SU-DHL-6 (cell line): Measurements from ENCODE around the gene KRT80.

ENCODE experiments used
- H2AFZ ChIP-seq: fragments of 200-600 bp; sonication (generic); 2 replicates; pipeline ENCODE4 v1.6.1; 2014; ENCODE audit warnings: low read depth, mild to moderate bottlenecking, moderate library complexity, mixed read lengths, antibody characterized with exemption, low read length; ENCODE audit not compliant: severe bottlenecking
- H3F3A ChIP-seq: fragments of 200-600 bp; shearing (Covaris generic); 2 replicates; pipeline ENCODE4 v1.6.0; 2016; ENCODE audit warnings: antibody characterized with exemption, mild to moderate bottlenecking; ENCODE audit not compliant: insufficient read depth
- H3K27ac ChIP-seq: fragments of 200-600 bp; sonication (generic); 2 replicates; pipeline ENCODE4 v1.5.1; 2016; ENCODE audit warnings: low read depth, mild to moderate bottlenecking, low read length, moderate library complexity, mixed read lengths
- H3K27me3 ChIP-seq: fragments of 200-600 bp; sonication (generic), shearing (Covaris generic); 2 replicates; pipeline ENCODE4 v1.6.0; 2014; ENCODE audit warnings: mild to moderate bottlenecking, low read length
- H3K36me3 ChIP-seq: fragments of 200-600 bp; sonication (generic); 2 replicates; pipeline ENCODE4 v1.6.1; 2014; ENCODE audit warnings: mild to moderate bottlenecking, low read length, mixed read lengths
- H3K4me2 ChIP-seq: fragments of 300-600, 200-600 bp; shearing (Covaris generic), sonication (generic); 2 replicates; pipeline ENCODE4 v1.6.0; 2014; ENCODE audit warnings: low read length, low read depth, mild to moderate bottlenecking; ENCODE audit not compliant: poor library complexity, severe bottlenecking
- H3K4me3 ChIP-seq: fragments of 200-600 bp; sonication (generic); 2 replicates; pipeline ENCODE4 v1.5.1; 2014; ENCODE audit warnings: antibody characterized with exemption, low read length, mild to moderate bottlenecking, mixed read lengths; ENCODE audit not compliant: insufficient read depth, poor library complexity, severe bottlenecking
- H3K79me2 ChIP-seq: fragments of 200-600 bp; sonication (generic); 2 replicates; pipeline ENCODE4 v1.6.1; 2014; ENCODE audit warnings: mild to moderate bottlenecking, low read length, moderate library complexity; ENCODE audit not compliant: insufficient read depth
- H3K9ac ChIP-seq: fragments of 200-600 bp; sonication (generic); 2 replicates; pipeline ENCODE4 v1.7.0; 2014; ENCODE audit warnings: mild to moderate bottlenecking, low read length
- H3K9me2 ChIP-seq: fragments of 200-600 bp; sonication (generic); replicated peaks from 2 replicates; pipeline ENCODE4 v1.6.1; 2014; ENCODE audit warnings: low read length; ENCODE audit not compliant: insufficient read depth
- H3K9me3 ChIP-seq: fragments of 200-600 bp; sonication (generic); 2 replicates; pipeline ENCODE4 v1.6.1; 2014; ENCODE audit warnings: low read length, mixed read lengths; ENCODE audit not compliant: insufficient read depth
- H4K20me1 ChIP-seq: fragments of 200-600 bp; sonication (generic); 2 replicates; pipeline ENCODE4 v1.6.1; 2014; ENCODE audit warnings: low read depth, mild to moderate bottlenecking, antibody characterized with exemption, low read length, moderate library complexity, mixed read lengths
- EZH2phosphoT487 ChIP-seq: fragments of 200-600 bp; sonication (generic), shearing (Covaris generic); conservative IDR thresholded peaks from 2 replicates; pipeline ENCODE4 v1.6.1; 2018; ENCODE audit warnings: mild to moderate bottlenecking, antibody characterized with exemption, low read length, moderate library complexity, mixed read lengths
- TF ChIP-seq, protein P1 (sequence below): fragments of 200-600 bp; sonication (generic); IDR thresholded peaks from one replicate; pipeline ENCODE4 v1.5.1; 2017; ENCODE audit warnings: antibody characterized with exemption, mild to moderate bottlenecking, low read length, moderate library complexity; ENCODE audit not compliant: insufficient read depth, poor library complexity, severe bottlenecking

KRT80 gene

DNA sequence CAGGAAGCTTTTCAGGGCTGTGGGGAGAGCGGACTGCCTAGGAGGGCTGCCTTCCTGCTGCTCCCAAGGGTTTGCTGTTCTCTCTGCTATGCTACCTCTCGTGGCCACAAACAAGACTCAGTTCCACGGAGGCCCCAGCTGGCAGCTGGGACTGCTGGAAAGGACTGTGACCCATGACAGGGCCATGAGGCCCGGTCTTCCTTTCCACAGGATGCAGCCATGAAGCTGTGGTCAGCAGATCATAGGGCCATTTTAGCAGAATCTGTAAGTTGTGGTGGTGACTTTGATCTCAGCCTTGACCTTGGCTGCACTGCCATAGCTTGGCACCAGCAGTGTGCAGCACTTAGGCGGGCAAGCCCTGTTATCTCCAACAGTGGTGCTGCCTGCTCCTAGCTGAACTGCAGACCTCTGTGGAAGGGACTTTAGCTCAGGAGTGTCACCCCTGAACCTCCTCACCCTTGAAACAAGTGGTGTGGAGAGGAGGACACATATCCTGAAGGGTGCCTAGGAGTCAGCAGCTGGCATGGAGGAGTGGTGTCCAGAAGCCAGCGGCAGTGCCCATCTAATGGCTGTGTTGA is 12.3 kb downstream of the KRT80 start:
- Histone ChIP-seq H3K79me2 (no peaks in the 10 kb centered on the region), H3F3A (no peaks in the 10 kb centered on the region), H2AFZ (no peak overlapping the region), H3K27ac (no peak overlapping the region), H3K9me3 (no peaks in the 10 kb centered on the region), H3K4me2 (no peak overlapping the region), H3K27me3 (no peaks in the 10 kb centered on the region), H3K4me3 (no peak overlapping the region), H3K36me3 (no peaks in the 10 kb centered on the region), H3K9ac (no peak overlapping the region), H4K20me1 (no peaks in the 10 kb centered on the region), H3K9me2 (no peaks in the 10 kb centered on the region)
- no peak for TF ChIP-seq EZH2phosphoT487
- TF ChIP-seq, protein P1, sequence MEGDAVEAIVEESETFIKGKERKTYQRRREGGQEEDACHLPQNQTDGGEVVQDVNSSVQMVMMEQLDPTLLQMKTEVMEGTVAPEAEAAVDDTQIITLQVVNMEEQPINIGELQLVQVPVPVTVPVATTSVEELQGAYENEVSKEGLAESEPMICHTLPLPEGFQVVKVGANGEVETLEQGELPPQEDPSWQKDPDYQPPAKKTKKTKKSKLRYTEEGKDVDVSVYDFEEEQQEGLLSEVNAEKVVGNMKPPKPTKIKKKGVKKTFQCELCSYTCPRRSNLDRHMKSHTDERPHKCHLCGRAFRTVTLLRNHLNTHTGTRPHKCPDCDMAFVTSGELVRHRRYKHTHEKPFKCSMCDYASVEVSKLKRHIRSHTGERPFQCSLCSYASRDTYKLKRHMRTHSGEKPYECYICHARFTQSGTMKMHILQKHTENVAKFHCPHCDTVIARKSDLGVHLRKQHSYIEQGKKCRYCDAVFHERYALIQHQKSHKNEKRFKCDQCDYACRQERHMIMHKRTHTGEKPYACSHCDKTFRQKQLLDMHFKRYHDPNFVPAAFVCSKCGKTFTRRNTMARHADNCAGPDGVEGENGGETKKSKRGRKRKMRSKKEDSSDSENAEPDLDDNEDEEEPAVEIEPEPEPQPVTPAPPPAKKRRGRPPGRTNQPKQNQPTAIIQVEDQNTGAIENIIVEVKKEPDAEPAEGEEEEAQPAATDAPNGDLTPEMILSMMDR: no peak

DNA sequence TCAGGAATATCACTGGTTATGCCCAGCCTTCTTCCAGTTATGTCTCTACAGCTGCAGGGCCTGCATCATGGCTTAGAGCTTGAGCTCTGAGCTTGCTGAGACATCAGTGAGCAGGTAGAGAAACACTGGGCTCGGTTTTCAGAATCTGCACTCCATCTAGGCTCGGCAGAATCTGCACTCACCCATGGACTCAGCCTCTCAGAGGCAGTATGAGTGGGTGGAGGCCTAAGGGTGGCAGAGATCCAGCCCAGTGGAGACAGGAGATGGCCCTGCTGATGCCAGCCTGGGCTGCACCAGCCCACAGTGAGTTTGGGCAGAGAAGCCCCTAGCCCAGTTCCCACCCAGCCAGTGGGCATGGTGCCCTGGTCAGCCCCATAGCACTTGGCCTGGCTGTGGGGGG is 12.8 kb downstream of the KRT80 start:
- no peak overlapping the region for H3K27ac ChIP-seq
- no peak overlapping the region for H2AFZ ChIP-seq
- no peaks in the 10 kb centered on the region for H4K20me1 ChIP-seq
- H3K36me3 ChIP-seq: no peaks in the 10 kb centered on the region
- no peaks in the 10 kb centered on the region for H3K79me2 ChIP-seq
- no peaks in the 10 kb centered on the region for H3F3A ChIP-seq
- no peaks in the 10 kb centered on the region for H3K9me2 ChIP-seq
- no peak overlapping the region for H3K9ac ChIP-seq
- H3K4me3 ChIP-seq: no peak overlapping the region
- TF ChIP-seq, protein P1: no peak
- no peak for TF ChIP-seq EZH2phosphoT487
- H3K4me2 ChIP-seq: no peak overlapping the region
- no peaks in the 10 kb centered on the region for H3K27me3 ChIP-seq
- H3K9me3 ChIP-seq: no peaks in the 10 kb centered on the region

DNA sequence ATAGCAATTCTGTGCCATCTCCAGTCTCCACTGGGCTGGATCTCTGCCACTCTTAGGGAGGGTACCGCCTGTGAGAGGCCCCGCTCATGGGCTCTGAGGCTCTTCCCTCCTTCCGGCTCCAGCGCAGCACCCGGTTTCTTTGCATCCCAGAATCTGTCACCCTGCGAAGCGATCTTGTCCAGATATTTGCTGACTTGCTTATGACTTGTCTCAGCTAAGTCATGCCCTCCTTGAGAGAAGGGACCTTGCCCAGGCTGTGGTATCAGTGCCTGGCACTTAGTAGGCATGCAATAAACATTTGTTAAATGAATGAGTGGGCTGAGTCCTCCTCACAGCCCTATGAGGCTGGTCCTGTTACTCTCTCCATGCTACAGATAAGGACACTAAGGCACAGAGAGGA is 13.4 kb downstream of the KRT80 start:
- no peaks in the 10 kb centered on the region for H3K9me3 ChIP-seq
- no peak overlapping the region for H3K27ac ChIP-seq
- H3K9me2 ChIP-seq: no peaks in the 10 kb centered on the region
- no peaks in the 10 kb centered on the region for H3K79me2 ChIP-seq
- no peak overlapping the region for H3K4me3 ChIP-seq
- H3K4me2 ChIP-seq: no peak overlapping the region
- no peak overlapping the region for H3K9ac ChIP-seq
- no peak overlapping the region for H2AFZ ChIP-seq
- H3K36me3 ChIP-seq: no peaks in the 10 kb centered on the region
- H3K27me3 ChIP-seq: no peaks in the 10 kb centered on the region
- H4K20me1 ChIP-seq: no peaks in the 10 kb centered on the region
- no peak for TF ChIP-seq EZH2phosphoT487
- TF ChIP-seq, protein P1: no peak
- no peaks in the 10 kb centered on the region for H3F3A ChIP-seq
